ENCODE results near the gene FNIP1. TPM values are rescaled to one million over a fixed set of nuclear protein-coding genes. Genes with fewer than 3 reads are reported as not detected.

Gene FNIP1
- total and polyA plus RNA-seq, 2 of the 13 experiments (the other 11 are each of a cell fraction or from before 2014, with no cell fraction given): 10.9 to 29.3 TPM

GRCh38 chr5:131671409-131671808 lies 125.4 kb downstream of the FNIP1 start:
- peaks cover 16 to 71% of the 10 kb centered on the region in 2 experiments for H3K36me3 ChIP-seq (replicated peaks in 1 of 2; ENCODE audit: control insufficient read depth in 1 of 2, insufficient read depth in 2 of 2, low read length in 2 of 2)
- no peak for TF ChIP-seq NKX3-1 (CRISPR knock-in tag; IDR thresholded peaks at IDR 0.05)
- TF ChIP-seq NCOA1 (CRISPR knock-in tag; IDR thresholded peaks at IDR 0.05): no peak
- H3K27me3 ChIP-seq (ENCODE audit: control insufficient read depth in 1 of 2, insufficient read depth in 2 of 2, low read length in 2 of 2): no peaks in the 10 kb centered on the region
- intact Hi-C loops (cut with micrococcal nuclease; ENCODE audit: unreplicated experiment): no loop called here
- POLR2A ChIA-PET: no interaction called here
- H3K4me2 ChIP-seq (ENCODE audit: low read depth, low read length): no peak overlapping the region
- no peak overlapping the region for H3K9ac ChIP-seq (ENCODE audit: insufficient read depth, low read depth, low read length)
- no peak for ATAC-seq
- no peaks in the 10 kb centered on the region for H3K9me3 ChIP-seq (ENCODE audit: low read length)
- BruUV-seq (replicated peaks): no TSS peak
- H2AFZ ChIP-seq (ENCODE audit: low read length): no peak overlapping the region
- in situ Hi-C loops (cut with HindIII; ENCODE audit: extremely low pct_ligation_motif_present, low pct_unique_long_range_greater_than_20kb): no loop called here
- H3K4me3 ChIP-seq (replicated peaks in 1 of 3; ENCODE audit: insufficient read depth in 1 of 3, low read depth in 2 of 3, low read length in 3 of 3): no peak overlapping the region
- DNase-seq (ENCODE audit: low spot score): no peak
- 0 out of 2 replicates have a peak, but pooled peaks cover 6% of the 10 kb centered on the region for H3K4me1 ChIP-seq (ENCODE audit: insufficient read depth, low read length)
- CTCF ChIA-PET (ENCODE audit: low intra/inter-chr PET ratio, low total read pairs): no interaction called here
- no peaks in the 10 kb centered on the region for H4K20me1 ChIP-seq (ENCODE audit: insufficient read depth, low read length)
- no peak overlapping the region for H3K27ac ChIP-seq (ENCODE audit: extremely low read length, insufficient read depth, low read length)
- no peaks in the 10 kb centered on the region for H3K79me2 ChIP-seq (ENCODE audit: insufficient read depth, low read length)
- no peak for FAIRE-seq

GRCh38 chr5:131664929-131665328 lies 131.9 kb downstream of the FNIP1 start:
- WGBS (ENCODE audit: low lambda C conversion rate): 100% methylated on average over 1 of the region's 1 CpG
- Histone ChIP-seq H3K27me3 (ENCODE audit: control insufficient read depth in 1 of 2, insufficient read depth in 2 of 2, low read length in 2 of 2) (no peaks in the 10 kb centered on the region), H3K4me1 (ENCODE audit: insufficient read depth, low read length) (no peaks in the 10 kb centered on the region), H3K4me3 (replicated peaks in 1 of 3; ENCODE audit: insufficient read depth in 1 of 3, low read depth in 2 of 3, low read length in 3 of 3) (no peak overlapping the region), H3K4me2 (ENCODE audit: low read depth, low read length) (no peak overlapping the region), H2AFZ (ENCODE audit: low read length) (no peak overlapping the region), H3K79me2 (ENCODE audit: insufficient read depth, low read length) (no peaks in the 10 kb centered on the region), H3K36me3 (replicated peaks in 1 of 2; ENCODE audit: control insufficient read depth in 1 of 2, insufficient read depth in 2 of 2, low read length in 2 of 2) (peaks cover 9 to 65% of the 10 kb centered on the region in 2 experiments; a peak in 4 of 5 replicates), H3K9me3 (ENCODE audit: low read length) (no peaks in the 10 kb centered on the region), H4K20me1 (ENCODE audit: insufficient read depth, low read length) (no peaks in the 10 kb centered on the region), H3K27ac (ENCODE audit: extremely low read length, insufficient read depth, low read length) (no peak overlapping the region), H3K9ac (ENCODE audit: insufficient read depth, low read depth, low read length) (no peak overlapping the region)
- no peak for ATAC-seq
- POLR2A ChIA-PET: no interaction called here
- in situ Hi-C loops (cut with HindIII; ENCODE audit: extremely low pct_ligation_motif_present, low pct_unique_long_range_greater_than_20kb): no loop called here
- FAIRE-seq: no peak
- no TSS peak for BruUV-seq (replicated peaks)
- DNase-seq (ENCODE audit: low spot score): no peak
- CTCF ChIA-PET (ENCODE audit: low intra/inter-chr PET ratio, low total read pairs): no interaction called here
- intact Hi-C loops (cut with micrococcal nuclease; ENCODE audit: unreplicated experiment): no loop called here
- TF ChIP-seq PHF21A (CRISPR knock-in tag; IDR thresholded peaks at IDR 0.05): no peak
- no peak for TF ChIP-seq CHD4 (IDR thresholded peaks at IDR 0.05; ENCODE audit: borderline replicate concordance, low read length)
- TF ChIP-seq SNAPC4 (CRISPR knock-in tag; IDR thresholded peaks at IDR 0.05): no peak
- no peak for TF ChIP-seq ZC3H4 (CRISPR knock-in tag; IDR thresholded peaks at IDR 0.05; ENCODE audit: borderline replicate concordance)
- TF ChIP-seq MTF1 (CRISPR knock-in tag; IDR thresholded peaks at IDR 0.05): no peak
- no peak for TF ChIP-seq ZNF350 (CRISPR knock-in tag; IDR thresholded peaks at IDR 0.05; ENCODE audit: borderline replicate concordance, low read depth)
- no peak for TF ChIP-seq MBD4 (IDR thresholded peaks at IDR 0.05; ENCODE audit: borderline replicate concordance, low read length)
- TF ChIP-seq TFDP1 (CRISPR knock-in tag; IDR thresholded peaks at IDR 0.05; ENCODE audit: borderline replicate concordance): no peak
- no peak for TF ChIP-seq ZNF577 (CRISPR knock-in tag; IDR thresholded peaks at IDR 0.05; ENCODE audit: borderline replicate concordance, low read depth)

All from HepG2 (cell line).